HG03571 (cell line): ENCODE results near the gene MRPS9.

Source experiments
- ATAC-seq: cut with Tn5 transposase; IDR thresholded peaks from one replicate; pipeline ENCODE4 v1.9.1; 2021; ENCODE audit not compliant: unreplicated experiment

The MRPS9 gene

DNA sequence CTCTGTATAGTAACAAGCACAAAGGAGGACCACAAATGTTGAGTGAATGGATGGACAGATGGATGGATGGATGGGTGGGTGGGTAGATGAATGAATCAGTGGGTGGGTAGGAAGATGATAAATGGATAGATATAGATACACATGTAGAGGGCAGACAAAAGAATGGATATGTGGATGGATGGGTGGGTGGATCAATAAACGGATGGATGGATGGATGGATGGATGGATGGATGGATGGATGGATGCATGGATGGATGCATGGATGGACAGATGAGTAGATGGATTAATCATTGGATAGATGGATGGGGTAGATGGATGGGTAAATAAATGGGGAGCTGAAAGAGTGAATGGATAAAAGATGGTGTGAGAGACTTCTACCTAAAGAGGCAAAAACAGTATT lies 111.4 kb downstream of the MRPS9 start:
- ATAC-seq, result no peak
